ENCODE data around the gene PLK4. TPM values are rescaled to one million over a fixed set of nuclear protein-coding genes. Genes with fewer than 3 reads are reported as not detected.
A peak's percentile ranks its signal among the peaks of the same experiment; 100 is the strongest.

The PLK4 gene
- total RNA-seq, 1 experiment from 2014 or later = 40.2 TPM

DNA sequence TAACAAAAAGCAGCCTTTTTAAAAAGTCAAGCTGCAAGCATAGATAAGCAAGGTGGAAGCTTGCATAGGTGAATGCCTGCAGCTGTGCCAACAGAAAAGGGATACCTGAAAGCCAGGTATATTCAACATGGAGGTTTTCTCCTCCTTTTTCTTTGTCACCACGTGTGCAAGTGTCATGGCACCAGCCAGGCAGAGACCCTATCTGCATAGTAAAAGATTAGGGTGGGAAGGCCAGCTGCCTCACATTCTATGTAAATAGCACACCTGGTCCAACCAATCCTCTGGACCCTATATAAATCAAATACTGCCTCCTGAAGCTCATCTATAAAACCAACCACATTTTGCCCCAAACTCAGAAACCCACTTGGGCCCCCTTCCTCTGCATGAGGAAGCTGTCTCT is 28.0 kb upstream of the PLK4 start:
- Mint-ChIP-seq H3K4me1 (peaks cover 32 to 35% of the 10 kb centered on the region in 2 experiments), H3K27ac (peak overlapping the region; percentile 3 to 82 (median 49); a peak in 4 of 7 replicates), H3K4me3 (no peak overlapping the region), H3K36me3 (ENCODE audit: insufficient read depth in 1 of 3, low read depth in 3 of 3) (peaks cover 24 to 55% (median 24%) of the 10 kb centered on the region in 3 experiments), H3K9me3 (peaks cover 27% of the 10 kb centered on the region in 2 experiments), H3K27me3 (ENCODE audit: low read depth) (no peaks in the 10 kb centered on the region)
- Histone ChIP-seq H2AK5ac (ENCODE audit: insufficient read length, low read length) (no peak overlapping the region), H3K79me1 (ENCODE audit: insufficient read depth, low read depth, low read length, poor library complexity, severe bottlenecking) (peaks cover 4% of the 10 kb centered on the region), H2BK15ac (ENCODE audit: low read depth, low read length) (no peak overlapping the region), H3K9ac (ENCODE audit: extremely low read depth, insufficient read length, low read length) (no peak overlapping the region), H4K20me1 (ENCODE audit: control insufficient read depth, insufficient read depth, insufficient read length) (no peaks in the 10 kb centered on the region), H3T11ph (ENCODE audit: low read length) (no peak overlapping the region), H2BK5ac (ENCODE audit: insufficient read length, low read length) (no peak overlapping the region), H3K4me2 (ENCODE audit: insufficient read depth, insufficient read length, low read length) (no peak overlapping the region), H3K27ac (ENCODE audit: insufficient read length, low read depth, low read length) (no peak overlapping the region), H2BK120ac (ENCODE audit: low read depth, low read length, poor library complexity, severe bottlenecking) (no peak overlapping the region), H3K4ac (ENCODE audit: low read depth, low read length) (no peak overlapping the region), H3K4me1 (ENCODE audit: insufficient read depth, low read length) (peaks cover 5% of the 10 kb centered on the region; the same call in 1 of the 2 replicates), H3K56ac (ENCODE audit: insufficient read length, low read depth, low read length) (no peak overlapping the region), H3K23me2 (ENCODE audit: insufficient read length, low read depth, low read length, poor library complexity, severe bottlenecking) (no peaks in the 10 kb centered on the region), H3K9me3 (ENCODE audit: control insufficient read depth, low read depth, low read length) (no peaks in the 10 kb centered on the region), H3K18ac (ENCODE audit: insufficient read length, low read depth, low read length) (no peak overlapping the region), H2AFZ (ENCODE audit: low read length) (no peak overlapping the region), H3K14ac (ENCODE audit: insufficient read depth, low read length) (no peak overlapping the region), H4K8ac (replicated peaks; ENCODE audit: insufficient read length, low read depth, low read length) (no peak overlapping the region), H2BK20ac (ENCODE audit: low read depth, low read length, poor library complexity, severe bottlenecking) (no peak overlapping the region), H4K91ac (ENCODE audit: insufficient read length, low read depth, low read length) (no peak overlapping the region), H3K27me3 (ENCODE audit: insufficient read depth, low read length) (no peaks in the 10 kb centered on the region), H3K79me2 (ENCODE audit: insufficient read depth, low read length) (no peaks in the 10 kb centered on the region), H4K5ac (ENCODE audit: insufficient read length, low read depth, low read length) (no peak overlapping the region), H3K23ac (ENCODE audit: insufficient read length, low read depth, low read length) (no peak overlapping the region), H2BK12ac (ENCODE audit: insufficient read length, low read depth, low read length) (no peak overlapping the region)
- WGBS (ENCODE audit: extremely low coverage, insufficient read length, low lambda C conversion rate) = no CpG with 5 or more reads among the region's 1 CpG
- DNase-seq = peak; percentile 63
- TF ChIP-seq, protein P1, sequence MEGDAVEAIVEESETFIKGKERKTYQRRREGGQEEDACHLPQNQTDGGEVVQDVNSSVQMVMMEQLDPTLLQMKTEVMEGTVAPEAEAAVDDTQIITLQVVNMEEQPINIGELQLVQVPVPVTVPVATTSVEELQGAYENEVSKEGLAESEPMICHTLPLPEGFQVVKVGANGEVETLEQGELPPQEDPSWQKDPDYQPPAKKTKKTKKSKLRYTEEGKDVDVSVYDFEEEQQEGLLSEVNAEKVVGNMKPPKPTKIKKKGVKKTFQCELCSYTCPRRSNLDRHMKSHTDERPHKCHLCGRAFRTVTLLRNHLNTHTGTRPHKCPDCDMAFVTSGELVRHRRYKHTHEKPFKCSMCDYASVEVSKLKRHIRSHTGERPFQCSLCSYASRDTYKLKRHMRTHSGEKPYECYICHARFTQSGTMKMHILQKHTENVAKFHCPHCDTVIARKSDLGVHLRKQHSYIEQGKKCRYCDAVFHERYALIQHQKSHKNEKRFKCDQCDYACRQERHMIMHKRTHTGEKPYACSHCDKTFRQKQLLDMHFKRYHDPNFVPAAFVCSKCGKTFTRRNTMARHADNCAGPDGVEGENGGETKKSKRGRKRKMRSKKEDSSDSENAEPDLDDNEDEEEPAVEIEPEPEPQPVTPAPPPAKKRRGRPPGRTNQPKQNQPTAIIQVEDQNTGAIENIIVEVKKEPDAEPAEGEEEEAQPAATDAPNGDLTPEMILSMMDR (conservative IDR thresholded peaks at IDR 0.05) = no peak

Data from H9 (cell line).